ENCODE data around the gene ST6GALNAC3.

Gene ST6GALNAC3

GRCh38 chr1:76583875-76584477 is 509.4 kb downstream of the ST6GALNAC3 start:
- no peak for DNase-seq (ENCODE audit: low read depth)

- no peak for DNase-seq (ENCODE audit: low read depth)
Measured at GRCh38 chr1:76585980-76586674, 511.6 kb downstream of the ST6GALNAC3 start.

GRCh38 chr1:76587212-76587611 is 512.7 kb downstream of the ST6GALNAC3 start:
- no peak for DNase-seq (ENCODE audit: low read depth)

GRCh38 chr1:76591461-76591860 is 516.9 kb downstream of the ST6GALNAC3 start:
- no peak for DNase-seq (ENCODE audit: low read depth)

- DNase-seq (ENCODE audit: low read depth) = no peak
Measured at GRCh38 chr1:76591963-76592362, 517.4 kb downstream of the ST6GALNAC3 start.

GRCh38 chr1:76593141-76593540 is 518.6 kb downstream of the ST6GALNAC3 start:
- no peak for DNase-seq (ENCODE audit: low read depth)

- DNase-seq (ENCODE audit: low read depth) = no peak
Measured at GRCh38 chr1:76593618-76594017, 519.1 kb downstream of the ST6GALNAC3 start.

GRCh38 chr1:76595024-76595423 is 520.5 kb downstream of the ST6GALNAC3 start:
- no peak for DNase-seq (ENCODE audit: low read depth)

- no peak for DNase-seq (ENCODE audit: low read depth)
Measured at GRCh38 chr1:76601465-76601864, 526.9 kb downstream of the ST6GALNAC3 start.

GRCh38 chr1:76607717-76608116 is 533.2 kb downstream of the ST6GALNAC3 start:
- DNase-seq (ENCODE audit: low read depth) = no peak

- no peak for DNase-seq (ENCODE audit: low read depth)
Measured at GRCh38 chr1:76611770-76612445, 537.4 kb downstream of the ST6GALNAC3 start.

GRCh38 chr1:76613886-76614285 is 539.3 kb downstream of the ST6GALNAC3 start:
- DNase-seq (ENCODE audit: low read depth) = no peak

- DNase-seq (ENCODE audit: low read depth) = no peak
Measured at GRCh38 chr1:76615253-76616035, 540.9 kb downstream of the ST6GALNAC3 start.

- DNase-seq (ENCODE audit: low read depth) = no peak
Measured at GRCh38 chr1:76620371-76620770, 545.8 kb downstream of the ST6GALNAC3 start.

- no peak for DNase-seq (ENCODE audit: low read depth)
Measured at GRCh38 chr1:76622774-76623528, 548.4 kb downstream of the ST6GALNAC3 start.

GRCh38 chr1:76625886-76626678 is 551.5 kb downstream of the ST6GALNAC3 start:
- no peak for DNase-seq (ENCODE audit: low read depth)

- no peak for DNase-seq (ENCODE audit: low read depth)
Measured at GRCh38 chr1:76627498-76627897, 553.0 kb downstream of the ST6GALNAC3 start.

- no peak for DNase-seq (ENCODE audit: low read depth)
Measured at GRCh38 chr1:76627901-76628300, 553.4 kb downstream of the ST6GALNAC3 start.

- DNase-seq (ENCODE audit: low read depth) = no peak
Measured at GRCh38 chr1:76632136-76632535, 557.6 kb downstream of the ST6GALNAC3 start.

- no peak for DNase-seq (ENCODE audit: low read depth)
Measured at GRCh38 chr1:76635784-76636183, 561.2 kb downstream of the ST6GALNAC3 start.

GRCh38 chr1:76639181-76639580 is 564.6 kb downstream of the ST6GALNAC3 start:
- DNase-seq (ENCODE audit: low read depth) = no peak

Measured in stimulated activated CD4-positive, alpha-beta T cell treated with anti-CD3 and anti-CD28 coated beads, Interleukin-2, amount 100 ng/mL, for 4 hours (primary cell).